GM21529 (cell line): Measurements from ENCODE around the gene LEKR1.
"Not testable (repeated sequence)": the region's sequence is repeated elsewhere in the genome, so short reads cannot be mapped to it uniquely, and the experiment has no call there.

Source experiments
- ATAC-seq: cut with Tn5 transposase; IDR thresholded peaks from one replicate; pipeline ENCODE4 v1.9.1; 2021; ENCODE audit not compliant: unreplicated experiment

Gene LEKR1

DNA sequence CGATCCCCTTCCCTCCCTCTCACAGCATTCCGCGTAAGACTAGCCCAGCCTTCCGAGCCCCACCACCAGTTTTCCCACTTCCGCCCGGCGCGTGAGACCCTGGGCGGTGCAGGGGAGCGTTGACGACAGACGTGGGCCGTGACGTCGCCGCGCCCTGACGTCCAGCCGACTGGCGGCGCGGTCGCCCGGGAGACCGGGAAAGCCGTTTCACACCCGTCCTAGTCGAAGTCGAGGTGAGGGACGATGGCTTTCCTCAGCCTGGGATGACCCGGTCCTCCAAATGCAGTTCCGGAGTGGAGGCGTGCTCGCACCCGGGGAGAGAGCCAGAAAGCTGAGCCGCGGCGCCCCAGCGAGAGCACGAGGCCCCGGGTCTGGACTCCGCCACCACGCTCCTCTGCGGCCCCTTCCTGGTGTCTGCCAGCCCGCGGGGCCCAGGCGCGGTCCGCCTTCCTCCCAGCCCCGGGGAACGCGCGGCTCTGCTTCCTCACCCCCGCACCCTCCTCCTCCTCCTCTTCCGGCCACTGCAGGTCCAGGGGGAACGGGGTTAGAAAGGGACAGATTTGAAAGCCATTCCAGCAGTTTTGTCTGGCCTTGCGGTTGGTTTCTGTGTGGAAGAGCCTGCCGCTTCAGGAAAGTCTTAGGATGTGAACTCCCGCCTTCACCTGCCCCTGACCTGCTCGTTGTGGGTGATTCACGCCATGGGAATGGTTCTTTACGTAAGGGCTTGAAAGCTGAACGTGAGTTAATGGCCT, at the start of gene LEKR1:
LEKR1 (plus strand) TSS at position 210 of the 752 bp plus-strand sequence. CDS start 2,977 bp downstream, outside the sequence.
- peak; percentile 91 for ATAC-seq

GRCh38 chr3:156776871-156777270, 49.3 kb upstream of the LEKR1 start:
- ATAC-seq, result no peak

DNA sequence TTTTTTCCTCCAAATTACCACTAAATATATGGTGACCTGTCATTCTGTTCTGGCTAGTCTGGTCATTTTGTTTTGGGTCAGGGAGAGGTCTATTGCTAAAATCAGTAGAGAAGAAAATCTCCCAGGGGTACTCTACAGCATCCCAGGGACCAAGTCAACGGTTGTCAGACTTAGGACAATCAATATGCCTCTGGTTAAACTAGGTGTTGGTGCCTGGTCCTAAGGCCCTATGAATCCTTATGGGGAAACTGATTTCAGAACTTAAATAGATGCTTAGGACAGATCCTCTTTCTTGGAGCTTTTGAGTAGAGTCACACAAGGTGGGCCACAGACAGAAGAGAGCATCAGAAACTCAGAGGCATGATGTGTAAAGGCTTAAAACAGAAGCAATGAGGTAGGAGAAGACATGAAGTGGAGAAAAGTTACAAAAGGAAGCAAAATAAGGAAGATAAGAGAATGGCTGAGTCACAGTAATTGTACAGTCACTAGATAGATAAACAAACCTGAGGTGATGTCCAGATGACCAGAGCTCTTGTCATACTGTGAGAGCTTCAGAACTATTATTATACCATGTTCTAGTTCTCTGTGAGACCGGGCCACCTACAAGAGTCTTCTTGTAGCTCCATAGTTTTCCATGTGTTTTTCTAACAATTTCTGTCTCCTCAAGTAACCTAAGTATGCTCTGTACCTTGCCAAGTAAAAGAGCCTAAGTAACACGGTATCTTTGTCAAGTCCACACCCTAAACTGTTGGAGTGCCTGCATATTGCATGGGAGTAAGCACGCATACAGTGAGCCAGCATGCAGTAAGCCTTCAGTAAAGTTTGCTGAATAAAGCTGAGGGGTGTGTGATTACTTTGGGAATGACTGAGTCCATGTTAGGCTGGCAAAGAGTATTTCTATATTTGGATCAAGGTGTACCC, 44.6 kb upstream of the LEKR1 start:
- no peak for ATAC-seq

GRCh38 chr3:156782319-156782718, 43.8 kb upstream of the LEKR1 start:
- ATAC-seq, result no peak

DNA sequence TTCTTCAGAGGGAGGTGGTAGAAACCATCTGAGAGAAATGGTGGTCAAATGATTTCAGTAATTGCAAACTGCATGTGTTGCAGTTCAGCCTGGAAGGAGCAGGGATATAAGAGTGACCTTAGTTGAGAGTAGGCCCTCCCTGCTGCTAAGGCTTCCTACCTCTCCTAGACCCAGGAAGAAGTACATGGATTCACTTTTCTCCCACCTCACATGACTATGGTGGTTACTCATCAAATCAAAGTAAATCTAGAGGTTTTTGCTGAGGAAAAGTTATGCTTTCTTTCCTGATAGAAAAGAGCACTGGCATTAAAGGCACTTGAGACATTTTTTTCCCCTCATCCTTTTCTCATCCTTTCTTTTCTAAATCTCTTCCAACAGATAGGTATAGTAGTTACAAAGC, 43.2 kb upstream of the LEKR1 start:
- no peak for ATAC-seq

DNA sequence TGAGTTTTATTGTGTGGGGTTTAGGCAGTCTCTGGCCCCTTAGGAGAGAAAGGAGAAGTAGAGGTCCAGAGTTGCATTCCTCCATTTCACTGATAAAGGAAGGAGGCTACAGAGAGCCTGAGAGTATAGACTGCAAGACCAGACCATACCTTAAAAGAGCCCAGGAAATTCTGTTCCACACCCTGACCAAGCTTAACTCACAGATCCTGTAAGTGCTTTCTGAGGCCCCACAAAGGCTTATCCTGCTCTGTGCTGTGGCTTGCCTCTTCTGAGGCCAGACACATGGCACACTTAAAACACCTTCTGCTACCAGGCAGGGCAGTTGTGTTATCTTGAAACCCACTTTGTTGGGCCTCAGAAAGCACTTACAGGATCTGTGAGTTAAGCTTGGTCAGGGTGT, 39.2 kb upstream of the LEKR1 start:
- no peak for ATAC-seq

- ATAC-seq, result peak; percentile 80
These were observed 38.1 kb upstream of the LEKR1 start for GRCh38 chr3:156787926-156788663.

GRCh38 chr3:156788846-156789245, 37.3 kb upstream of the LEKR1 start:
- no peak for ATAC-seq

- ATAC-seq, result no peak
These were observed 36.0 kb upstream of the LEKR1 start for GRCh38 chr3:156790156-156790555.

- ATAC-seq, result no peak
These were observed 34.0 kb upstream of the LEKR1 start for GRCh38 chr3:156792114-156792513.

- no peak for ATAC-seq
These were observed 33.6 kb upstream of the LEKR1 start for GRCh38 chr3:156792536-156792935.

DNA sequence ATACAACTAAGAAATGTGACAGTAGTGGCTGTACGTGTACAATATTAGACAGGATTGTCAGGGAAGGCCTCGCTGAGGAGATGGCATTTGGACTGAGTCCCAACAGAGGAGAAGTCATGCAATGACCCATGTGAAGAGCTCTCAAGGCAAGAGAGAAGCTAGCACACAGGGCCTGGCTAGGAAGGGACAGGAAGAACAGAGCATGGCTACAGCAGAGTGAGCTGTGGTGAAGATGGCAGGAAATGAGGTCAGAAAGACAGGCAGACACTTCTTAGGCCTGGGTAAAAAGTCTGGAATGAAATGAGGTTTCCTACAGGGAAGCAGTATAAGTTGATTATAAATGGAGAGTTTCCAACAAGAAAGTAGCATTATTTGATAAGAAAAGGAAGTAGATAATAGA, 33.2 kb upstream of the LEKR1 start:
- ATAC-seq, result no peak

GRCh38 chr3:156793400-156793799, 32.8 kb upstream of the LEKR1 start:
- ATAC-seq, result no peak

DNA sequence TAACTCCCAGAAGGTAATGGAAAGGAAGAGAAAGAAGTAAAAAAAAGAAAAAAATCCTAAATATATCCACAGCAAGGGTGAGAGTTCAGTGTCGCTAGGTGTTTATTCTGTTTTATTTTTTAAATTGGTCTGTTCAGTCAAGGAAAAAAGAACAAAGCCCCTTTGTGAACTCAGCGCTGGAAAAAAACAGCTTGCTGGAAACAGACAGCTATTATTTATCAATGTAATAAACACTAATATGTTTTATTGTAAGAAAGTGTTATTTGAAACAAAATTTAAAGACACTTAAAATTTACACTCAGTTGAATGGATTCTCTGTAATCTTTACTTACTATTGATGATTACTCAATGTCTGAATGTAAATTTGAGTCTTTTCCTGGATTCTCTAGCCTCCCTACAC, 32.3 kb upstream of the LEKR1 start:
- ATAC-seq, result no peak

DNA sequence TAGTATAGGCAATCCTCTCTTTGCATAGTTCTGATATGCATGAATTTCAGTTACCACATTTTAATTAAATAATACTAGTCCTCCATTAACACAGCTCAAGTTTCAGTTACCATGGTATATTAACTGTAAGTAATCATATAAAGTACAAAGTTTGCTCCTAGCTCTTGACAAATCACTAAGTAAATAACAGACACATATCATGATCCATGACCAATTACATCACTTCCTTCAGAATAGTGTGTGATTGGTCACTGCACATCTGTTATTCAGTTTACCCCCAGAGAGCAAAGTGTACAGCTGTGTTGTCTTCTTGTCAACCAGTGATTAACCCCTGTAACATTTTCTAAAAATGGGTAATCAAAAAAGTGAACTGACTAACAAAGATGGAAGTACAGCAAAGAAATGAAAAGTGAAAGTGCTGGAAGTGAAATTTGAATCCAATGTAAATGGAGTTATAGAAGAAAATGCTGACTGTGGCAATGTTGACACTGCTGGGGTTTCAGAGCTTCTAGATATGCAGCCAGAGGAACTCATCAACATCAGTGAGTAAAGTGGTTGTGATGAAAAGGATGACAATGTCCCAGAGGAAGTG, 30.2 kb upstream of the LEKR1 start:
- no peak for ATAC-seq

- ATAC-seq, result no peak
These were observed 28.8 kb upstream of the LEKR1 start for GRCh38 chr3:156797368-156797767.

DNA sequence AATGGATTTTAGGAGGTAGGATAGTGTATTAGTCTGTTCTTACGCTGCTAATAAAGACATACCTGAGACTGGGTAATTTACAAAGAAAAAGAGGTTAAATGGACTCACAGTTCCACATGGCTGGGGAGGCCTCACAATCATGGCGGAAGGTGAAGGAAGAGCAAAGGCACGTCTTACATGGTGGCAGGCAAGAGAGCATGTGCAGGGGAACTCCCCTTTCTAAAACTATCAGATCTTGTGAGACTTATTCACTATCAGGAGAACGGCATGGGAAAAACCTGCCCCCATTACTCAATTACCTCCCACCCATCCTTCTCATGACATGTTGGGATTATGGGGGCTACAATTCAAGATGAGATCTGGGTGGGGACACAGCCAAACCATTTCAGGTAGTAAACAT, 25.9 kb upstream of the LEKR1 start:
- not testable (repeated sequence) for ATAC-seq

DNA sequence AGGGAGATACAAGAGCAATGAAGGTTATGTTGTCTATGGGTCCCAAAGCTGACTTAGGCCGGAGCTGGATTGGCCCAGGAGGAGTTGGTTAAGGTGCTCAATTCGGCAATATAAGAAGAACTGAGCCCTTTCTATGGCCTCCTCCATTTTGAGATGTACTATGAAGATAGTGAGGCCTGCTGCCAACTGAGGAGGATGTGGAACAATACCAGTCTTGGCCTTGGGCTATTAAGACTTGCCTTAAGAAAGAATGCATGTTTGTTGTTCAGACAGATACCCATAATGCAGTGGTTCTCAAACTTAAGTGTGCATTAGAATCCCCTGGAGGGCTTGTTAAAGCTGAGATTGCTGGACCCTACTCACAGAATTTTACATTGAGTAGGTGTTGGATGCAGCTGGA, 24.4 kb upstream of the LEKR1 start:
- no peak for ATAC-seq

GRCh38 chr3:156802821-156803606, 23.1 kb upstream of the LEKR1 start:
- ATAC-seq, result no peak
